ENCODE measurements around the gene PDE1C.

GRCh38 chr7:31878875-31879274 lies 191.3 kb downstream of the PDE1C start:
- TF ChIP-seq POLR2AphosphoS5 (IDR thresholded peaks at IDR 0.05): no peak
- no peak for TF ChIP-seq POLR2A (IDR thresholded peaks at IDR 0.05)
- no peak for TF ChIP-seq CTCF (IDR thresholded peaks at IDR 0.05)

Measured in stomach (tissue), 4 donors.